DOHH2 (cell line): ENCODE measurements around the gene RAB26.

Experiments used
- CTCF ChIP-seq: fragments of 200-600 bp; sonication (generic); IDR thresholded peaks from one replicate; pipeline ENCODE4 v1.5.1; 2014; ENCODE audit warnings: antibody characterized with exemption, mild to moderate bottlenecking, low read depth, low read length; ENCODE audit not compliant: poor library complexity, severe bottlenecking
- EZH2phosphoT487 ChIP-seq: fragments of 200-600 bp; sonication (generic); IDR thresholded peaks from 2 replicates; pipeline ENCODE4 v1.6.1; 2017; ENCODE audit warnings: borderline replicate concordance, mild to moderate bottlenecking, antibody characterized with exemption, low read length, moderate library complexity, mixed read lengths

GRCh38 chr16:2159175-2159838 is 10.9 kb downstream of the RAB26 start:
- no peak for TF ChIP-seq CTCF
- no peak for TF ChIP-seq EZH2phosphoT487
